ENCODE measurements around the gene ENTR1.

The ENTR1 gene

GRCh38 chr9:136400038-136400834, 10.2 kb downstream of the ENTR1 start, which contains the start of gene SNAPC4:
SNAPC4 (minus strand) TSS chr9:136400170; CDS start chr9:136398428, 1,742 bp downstream.
- POLR2A ChIA-PET: no interaction called here
- CTCF ChIA-PET: interaction anchor here (0.8 to 3.6 kb wide), 10 partner anchors 9 to 520 kb away, joined by 3 to 23 read pairs (median 4); partner anchors contain the start of gene DNLZ
- DNase-seq (ENCODE audit: extremely low spot score): peak; percentile 97
- TF ChIP-seq, protein P1, sequence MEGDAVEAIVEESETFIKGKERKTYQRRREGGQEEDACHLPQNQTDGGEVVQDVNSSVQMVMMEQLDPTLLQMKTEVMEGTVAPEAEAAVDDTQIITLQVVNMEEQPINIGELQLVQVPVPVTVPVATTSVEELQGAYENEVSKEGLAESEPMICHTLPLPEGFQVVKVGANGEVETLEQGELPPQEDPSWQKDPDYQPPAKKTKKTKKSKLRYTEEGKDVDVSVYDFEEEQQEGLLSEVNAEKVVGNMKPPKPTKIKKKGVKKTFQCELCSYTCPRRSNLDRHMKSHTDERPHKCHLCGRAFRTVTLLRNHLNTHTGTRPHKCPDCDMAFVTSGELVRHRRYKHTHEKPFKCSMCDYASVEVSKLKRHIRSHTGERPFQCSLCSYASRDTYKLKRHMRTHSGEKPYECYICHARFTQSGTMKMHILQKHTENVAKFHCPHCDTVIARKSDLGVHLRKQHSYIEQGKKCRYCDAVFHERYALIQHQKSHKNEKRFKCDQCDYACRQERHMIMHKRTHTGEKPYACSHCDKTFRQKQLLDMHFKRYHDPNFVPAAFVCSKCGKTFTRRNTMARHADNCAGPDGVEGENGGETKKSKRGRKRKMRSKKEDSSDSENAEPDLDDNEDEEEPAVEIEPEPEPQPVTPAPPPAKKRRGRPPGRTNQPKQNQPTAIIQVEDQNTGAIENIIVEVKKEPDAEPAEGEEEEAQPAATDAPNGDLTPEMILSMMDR (IDR thresholded peaks at IDR 0.05; ENCODE audit: control extremely low read depth, extremely low read depth, low read depth, missing control alignments): peak; percentile 94

DNA sequence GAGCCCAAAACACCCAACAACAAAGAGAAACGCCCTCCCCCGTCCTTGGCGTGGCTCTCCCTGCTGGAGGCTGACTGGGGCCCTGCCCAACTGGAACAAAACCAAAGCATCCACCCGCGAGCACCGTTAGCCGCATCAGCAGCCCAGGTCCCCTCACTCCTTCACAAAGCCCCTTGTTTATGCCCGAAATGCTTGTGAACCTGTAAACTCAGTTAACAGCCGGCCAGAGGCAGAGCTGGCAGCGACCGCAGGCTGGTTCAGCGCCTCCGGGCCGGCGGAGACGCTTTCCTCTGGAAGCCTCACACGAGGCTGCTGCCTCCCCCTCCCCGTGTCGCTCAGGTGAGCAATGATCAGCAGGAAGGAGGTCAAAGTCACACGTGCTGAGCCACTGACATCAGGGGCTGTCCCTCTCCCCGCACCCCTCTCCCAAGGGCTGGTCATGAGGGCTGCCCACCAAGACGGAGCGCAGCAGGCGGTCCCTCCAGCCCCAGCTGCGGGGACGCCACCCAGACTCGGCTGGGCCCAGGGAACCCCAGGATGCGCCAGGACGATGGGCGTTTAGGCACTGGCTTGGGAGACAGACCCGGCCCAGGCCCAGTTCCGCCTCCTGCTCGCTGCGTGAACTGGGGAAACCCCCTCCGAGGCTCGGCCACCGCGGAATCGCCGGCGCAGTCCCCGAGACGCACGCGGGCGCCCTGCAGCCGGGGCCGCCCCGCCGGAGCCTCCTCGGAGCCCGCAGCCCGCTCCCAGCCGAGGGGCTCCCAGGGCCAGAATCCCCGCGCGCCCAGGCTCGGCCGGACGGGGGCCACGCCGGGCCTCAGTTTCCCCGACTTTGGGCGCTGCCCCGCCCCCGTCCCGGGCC, 11.0 kb downstream of the ENTR1 start:
- DNase-seq (ENCODE audit: extremely low spot score): peak; percentile 66
- ChIA-PET CTCF (interaction anchor here (1.0 to 1.3 kb wide), 2 partner anchors 8 to 36 kb away, joined by 3 read pairs; no protein-coding TSS in a partner anchor), POLR2A (no interaction called here)
- TF ChIP-seq, protein P1 (IDR thresholded peaks at IDR 0.05; ENCODE audit: control extremely low read depth, extremely low read depth, low read depth, missing control alignments): no peak

DNA sequence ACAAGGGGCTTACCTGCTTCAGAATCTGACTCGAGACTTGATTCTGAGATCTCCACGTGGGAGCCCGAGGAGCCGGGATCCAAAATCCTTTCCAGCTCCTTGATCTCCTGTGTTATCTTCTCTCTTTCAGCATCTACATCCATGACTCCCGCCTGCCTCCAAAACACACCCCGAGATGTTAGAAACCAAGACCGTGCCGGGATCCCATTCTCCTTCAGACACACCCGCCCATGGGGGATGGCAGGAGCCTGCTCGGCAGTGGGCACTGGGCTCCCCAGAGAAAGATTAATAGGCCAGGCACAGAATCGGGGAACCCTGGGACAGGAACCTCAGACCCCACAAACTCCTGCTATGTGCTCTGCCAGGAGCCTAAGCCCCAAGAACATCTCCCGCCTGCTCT, 12.1 kb downstream of the ENTR1 start:
- CTCF ChIA-PET: interaction anchor here (1.6 kb wide), 1 partner anchor 35 kb away, joined by 5 read pairs; the partner anchor contains the start of gene DNLZ
- TF ChIP-seq, protein P1 (IDR thresholded peaks at IDR 0.05; ENCODE audit: control extremely low read depth, extremely low read depth, low read depth, missing control alignments): no peak
- POLR2A ChIA-PET: no interaction called here
- no peak for DNase-seq (ENCODE audit: extremely low spot score)

- CTCF ChIA-PET: interaction anchor here (1.1 to 1.7 kb wide), 3 partner anchors 11 to 34 kb away, joined by 3 to 5 read pairs (median 4); partner anchors contain the start of gene DNLZ
- TF ChIP-seq, protein P1 (IDR thresholded peaks at IDR 0.05; ENCODE audit: control extremely low read depth, extremely low read depth, low read depth, missing control alignments): no peak
- no peak for DNase-seq (ENCODE audit: extremely low spot score)
- POLR2A ChIA-PET: no interaction called here
Measured at GRCh38 chr9:136397643-136398042, 12.8 kb downstream of the ENTR1 start.

DNA sequence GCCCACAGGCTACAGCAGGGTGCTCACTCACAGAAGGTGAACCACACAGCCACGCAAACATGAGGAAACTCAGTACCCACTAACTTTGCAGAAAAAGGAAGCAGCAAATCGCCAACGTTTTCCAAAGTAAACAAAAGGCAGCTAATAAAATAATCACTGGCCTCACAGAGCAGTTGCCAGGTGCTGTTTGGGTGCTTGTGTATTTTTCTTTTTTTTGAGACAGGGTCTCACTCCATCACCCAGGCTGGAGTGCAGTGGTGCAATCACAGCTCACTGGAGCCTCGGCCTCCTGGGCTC, 14.2 kb downstream of the ENTR1 start:
- POLR2A ChIA-PET: no interaction called here
- DNase-seq (ENCODE audit: extremely low spot score): no peak
- CTCF ChIA-PET: interaction anchor here (0.7 to 2.2 kb wide), 4 partner anchors 13 to 33 kb away, joined by 3 to 7 read pairs (median 4); partner anchors contain the start of gene DNLZ
- TF ChIP-seq, protein P1 (IDR thresholded peaks at IDR 0.05; ENCODE audit: control extremely low read depth, extremely low read depth, low read depth, missing control alignments): no peak
